H1 (cell line): Measurements from ENCODE around the gene RDH14.

Experiments
- CTCF ChIP-seq, 3 experiments: IDR thresholded peaks; 1 replicate in 2 of 3; 2 replicates in 1 of 3; pipeline versions ENCODE4 v1.5.1 to v1.6.1; 2011; ENCODE audit warnings: low read length in 3 of 3, mild to moderate bottlenecking in 3 of 3, inconsistent platforms in 2 of 3, low read depth in 1 of 3, moderate library complexity in 1 of 3; ENCODE audit not compliant: insufficient read depth in 1 of 3; ENCODE audit errors: control extremely low read depth in 1 of 3
- EGR1 ChIP-seq: IDR thresholded peaks from 2 replicates; pipeline ENCODE4 v1.6.1; 2011; ENCODE audit warnings: low read depth, low read length, borderline replicate concordance
- EZH2 ChIP-seq: fragments of 200-600 bp; sonication (generic); IDR thresholded peaks from 2 replicates; pipeline ENCODE4 v1.7.1; 2012; ENCODE audit warnings: low read depth, mild to moderate bottlenecking, moderate library complexity, low read length, inconsistent platforms; ENCODE audit not compliant: severe bottlenecking
- HDAC6 ChIP-seq: IDR thresholded peaks from one replicate; pipeline ENCODE4 v1.7.1; 2012; ENCODE audit warnings: low read depth, mild to moderate bottlenecking, inconsistent platforms, low read length, moderate library complexity
- POLR2A ChIP-seq, 2 experiments: IDR thresholded peaks; 1 replicate in 1 of 2; 2 replicates in 1 of 2; pipeline ENCODE4 v1.6.1; 2011; ENCODE audit warnings: low read depth in 2 of 2, low read length in 2 of 2, mild to moderate bottlenecking in 2 of 2; ENCODE audit errors: control extremely low read depth in 1 of 2
- TAF1 ChIP-seq: IDR thresholded peaks from 2 replicates; pipeline ENCODE4 v1.6.1; 2011; ENCODE audit warnings: mild to moderate bottlenecking, low read depth, low read length
- TCF12 ChIP-seq: IDR thresholded peaks from 2 replicates; pipeline ENCODE4 v1.6.1; 2011; ENCODE audit warnings: low read depth, mild to moderate bottlenecking, low read length

- TF ChIP-seq HDAC6 (no peak), EZH2 (no peak), POLR2A (IDR thresholded peaks at IDR 0.05; ENCODE audit: control extremely low read depth in 1 of 2, low read depth in 2 of 2, low read length in 2 of 2) (no peak), TCF12 (no peak), EGR1 (no peak), CTCF (IDR thresholded peaks at IDR 0.05; ENCODE audit: control extremely low read depth in 1 of 3, insufficient read depth in 1 of 3, low read depth in 1 of 3, low read length in 3 of 3) (no peak), TAF1 (no peak)
Measured at GRCh38 chr2:18558458-18558857, 2.0 kb downstream of the RDH14 start.
